Measurements from ENCODE around the gene PARP12. TPM values are rescaled to one million over a fixed set of nuclear protein-coding genes. Genes with fewer than 3 reads are reported as not detected.

Gene PARP12
- total RNA-seq, 1 donor from 2014 or later: 2.9 TPM

DNA sequence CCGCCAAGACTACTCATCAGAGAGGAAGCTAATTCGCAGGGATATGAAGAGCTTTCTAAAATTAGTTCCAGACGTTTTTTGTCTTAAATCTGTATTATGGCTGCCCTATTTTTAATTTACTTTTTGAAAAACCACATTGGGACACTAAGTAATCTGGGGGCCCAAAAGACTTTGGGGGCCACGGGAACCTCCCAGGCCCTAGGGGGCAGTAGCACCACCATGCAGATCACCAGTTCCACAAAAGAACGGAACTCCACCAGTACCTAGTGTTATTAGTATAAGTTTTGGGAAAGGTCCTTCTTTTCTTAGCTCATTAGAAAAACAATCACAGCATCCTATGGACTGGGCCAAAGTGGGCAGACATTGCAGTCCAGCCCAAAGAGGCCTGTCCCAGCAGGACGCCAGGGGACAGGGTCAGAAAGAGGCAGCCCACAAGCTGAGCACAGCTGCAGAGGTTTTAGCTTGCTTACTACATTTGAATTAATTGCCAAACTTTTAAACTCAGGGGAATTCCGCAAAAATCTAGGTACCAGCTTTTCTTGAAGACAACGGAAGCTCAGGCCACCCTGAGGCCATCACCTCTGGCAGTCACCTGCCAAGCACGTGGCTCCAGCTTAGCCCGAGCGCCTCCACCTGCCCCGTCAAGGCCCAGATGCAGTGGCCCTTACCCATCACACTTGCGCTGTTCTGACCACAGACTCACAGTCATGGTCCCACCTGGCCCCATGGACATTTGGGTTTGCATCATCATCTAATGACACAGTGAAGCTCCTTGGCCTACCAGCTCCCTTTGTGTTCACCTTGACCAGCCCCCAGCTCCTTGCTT lies 74.8 kb downstream of the PARP12 start:
- Mint-ChIP-seq H3K27me3 (ENCODE audit: low read depth) (peaks cover 4% of the 10 kb centered on the region), H3K4me1 (no peaks in the 10 kb centered on the region), H3K9me3 (no peaks in the 10 kb centered on the region), H3K36me3 (ENCODE audit: low read depth) (no peaks in the 10 kb centered on the region), H3K4me3 (no peak overlapping the region), H3K27ac (ENCODE audit: unreplicated experiment) (no peak overlapping the region)
- DNase-seq (ENCODE audit: low read depth, low spot score): no peak
- TF ChIP-seq CTCF (conservative IDR thresholded peaks at IDR 0.05): no peak

DNA sequence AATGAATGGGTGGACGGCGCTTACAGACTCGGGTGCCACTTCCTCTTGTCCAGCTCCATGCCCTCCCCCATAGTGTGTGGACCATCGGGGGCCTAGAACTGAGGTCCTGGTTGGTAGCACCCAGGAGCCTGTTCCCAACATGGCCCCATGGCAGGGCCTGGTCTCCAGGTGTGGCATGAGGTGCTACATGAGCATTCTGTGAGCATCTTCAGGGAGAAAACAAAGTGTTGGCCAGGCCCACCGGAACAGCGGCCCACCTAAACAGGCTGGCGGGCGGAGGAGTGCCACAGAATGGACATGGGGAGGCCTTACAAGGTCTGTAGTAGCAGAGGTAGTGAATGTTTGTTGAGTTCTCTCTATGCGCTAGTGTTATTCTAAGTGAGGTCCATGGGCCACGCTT lies 76.9 kb downstream of the PARP12 start:
- no peak overlapping the region for H3K27ac Mint-ChIP-seq (ENCODE audit: unreplicated experiment)
- peaks cover 4% of the 10 kb centered on the region for H3K4me1 Mint-ChIP-seq

GRCh38 chr7:139984642-139985539 lies 77.9 kb downstream of the PARP12 start:
- TF ChIP-seq CTCF (conservative IDR thresholded peaks at IDR 0.05): no peak
- Mint-ChIP-seq H3K27me3 (ENCODE audit: low read depth) (peaks cover 4% of the 10 kb centered on the region), H3K4me1 (peaks cover 4% of the 10 kb centered on the region), H3K36me3 (ENCODE audit: low read depth) (no peaks in the 10 kb centered on the region), H3K9me3 (no peaks in the 10 kb centered on the region), H3K4me3 (no peak overlapping the region), H3K27ac (ENCODE audit: unreplicated experiment) (no peak overlapping the region)
- DNase-seq (ENCODE audit: low read depth, low spot score): no peak

More for the DNA sequence above, 76.9 kb downstream of the PARP12 start:
- Mint-ChIP-seq H3K27me3 (ENCODE audit: low read depth) (peaks cover 4% of the 10 kb centered on the region), H3K36me3 (ENCODE audit: low read depth) (no peaks in the 10 kb centered on the region), H3K9me3 (no peaks in the 10 kb centered on the region), H3K4me3 (no peak overlapping the region)
- DNase-seq (ENCODE audit: low read depth, low spot score): no peak
- no peak for TF ChIP-seq CTCF (conservative IDR thresholded peaks at IDR 0.05)

- DNase-seq (ENCODE audit: low read depth, low spot score): no peak
- no peaks in the 10 kb centered on the region for H3K9me3 Mint-ChIP-seq
- peaks cover 4% of the 10 kb centered on the region for H3K4me1 Mint-ChIP-seq
- no peak overlapping the region for H3K27ac Mint-ChIP-seq (ENCODE audit: unreplicated experiment)
- no peaks in the 10 kb centered on the region for H3K36me3 Mint-ChIP-seq (ENCODE audit: low read depth)
- peaks cover 4% of the 10 kb centered on the region for H3K27me3 Mint-ChIP-seq (ENCODE audit: low read depth)
- TF ChIP-seq CTCF (conservative IDR thresholded peaks at IDR 0.05): no peak
- H3K4me3 Mint-ChIP-seq: no peak overlapping the region
Observed at GRCh38 chr7:139982927-139983920, 79.5 kb downstream of the PARP12 start.

GRCh38 chr7:139981511-139981895 lies 81.2 kb downstream of the PARP12 start:
- no peak for DNase-seq (ENCODE audit: low read depth, low spot score)
- H3K27ac Mint-ChIP-seq (ENCODE audit: unreplicated experiment): no peak overlapping the region
- H3K9me3 Mint-ChIP-seq: no peaks in the 10 kb centered on the region
- TF ChIP-seq CTCF (conservative IDR thresholded peaks at IDR 0.05): no peak
- H3K4me3 Mint-ChIP-seq: no peak overlapping the region
- peaks cover 4% of the 10 kb centered on the region for H3K27me3 Mint-ChIP-seq (ENCODE audit: low read depth)
- H3K36me3 Mint-ChIP-seq (ENCODE audit: low read depth): no peaks in the 10 kb centered on the region
- peaks cover 4% of the 10 kb centered on the region for H3K4me1 Mint-ChIP-seq
